Endothelial cell of umbilical vein (primary cell): ENCODE data around the gene SORCS2. TPM values are rescaled to one million over a fixed set of nuclear protein-coding genes. Genes with fewer than 3 reads are reported as not detected.

ENCODE experiments used
- BruUV-seq: library from RNA; stranded (reverse); fragments of 400-500 nt; replicated peaks from 2 replicates; lab custom pipeline; 2021; lab: Mats Ljungman, UMichigan
- CTCF ChIA-PET: fragments of 300-600, 350-600 bp; sonication (Branson Sonifier 250); formaldehyde crosslinking; loops from one replicate; lab custom pipeline; 2021; ENCODE audit warnings: antibody characterized with exemption, inconsistent platforms; lab: Charles Lee
- POLR2A ChIA-PET: fragments of 300-600, 350-600 bp; sonication (Branson Sonifier 250); formaldehyde crosslinking; loops from one replicate; lab custom pipeline; 2021; ENCODE audit warnings: antibody characterized with exemption, inconsistent platforms; lab: Charles Lee
- DNase-seq: peaks from one replicate; pipeline ENCODE4 v3.0.0-alpha.2; 2011; ENCODE audit warnings: low read depth, low spot score
- FAIRE-seq: peaks from 2 replicates; lab custom pipeline; 2011; peaks lifted over from hg19 to GRCh38; lab: Jason Lieb, UNC
- H2AFZ ChIP-seq: 2 replicates; pipeline ENCODE4 v1.6.0; 2012; ENCODE audit warnings: low read depth, low read length, control low read depth, inconsistent platforms
- H3K27ac ChIP-seq: 2 replicates; pipeline ENCODE4 v1.5.1; 2011; ENCODE audit warnings: low read depth, mild to moderate bottlenecking, control low read depth, low read length, moderate library complexity; ENCODE audit not compliant: insufficient read depth
- H3K27me3 ChIP-seq, 2 experiments: 2 replicates each; pipeline versions ENCODE4 v1.6.0 to v1.6.1; 2011; ENCODE audit warnings: low read length in 2 of 2, mixed read lengths in 1 of 2; ENCODE audit not compliant: control insufficient read depth in 2 of 2, insufficient read depth in 2 of 2
- H3K36me3 ChIP-seq, 2 experiments: 2 replicates in 1 of 2; 3 replicates in 1 of 2; pipeline ENCODE4 v1.5.1; 2011; ENCODE audit warnings: low read length in 2 of 2, mild to moderate bottlenecking in 1 of 2, moderate library complexity in 1 of 2; ENCODE audit not compliant: control insufficient read depth in 2 of 2, insufficient read depth in 2 of 2; ENCODE audit errors: extremely low read depth in 1 of 2
- H3K4me1 ChIP-seq: 3 replicates; pipeline ENCODE4 v1.5.1; 2011; ENCODE audit warnings: mild to moderate bottlenecking, low read length; ENCODE audit not compliant: control insufficient read depth, insufficient read depth; ENCODE audit errors: extremely low read depth
- H3K4me2 ChIP-seq: 2 replicates; pipeline ENCODE4 v1.6.1; 2011; ENCODE audit warnings: low read length, control low read depth, mixed read lengths; ENCODE audit not compliant: insufficient read depth
- H3K4me3 ChIP-seq, 3 experiments: fragments of 200-600 bp in 1 of 3; sonication (generic), shearing (Covaris generic) in 1 of 3; replicated peaks in 1 of 3; 2 replicates each; pipeline ENCODE4 v1.5.1; 2011 to 2016; ENCODE audit warnings: control low read depth in 3 of 3, low read length in 3 of 3, mild to moderate bottlenecking in 2 of 3, inconsistent platforms in 1 of 3, low read depth in 1 of 3, moderate library complexity in 1 of 3; ENCODE audit not compliant: insufficient read depth in 1 of 3
- H3K79me2 ChIP-seq: 2 replicates; pipeline ENCODE4 v1.6.0; 2012; ENCODE audit warnings: low read length, inconsistent platforms; ENCODE audit not compliant: control insufficient read depth, insufficient read depth
- H3K9ac ChIP-seq: replicated peaks from 2 replicates; pipeline ENCODE3; 2011; ENCODE audit warnings: low read length, control low read depth; ENCODE audit not compliant: insufficient read depth; ENCODE audit errors: extremely low read depth
- H3K9me1 ChIP-seq: replicated peaks from 3 replicates; pipeline ENCODE4 v1.6.0; 2011; ENCODE audit warnings: mild to moderate bottlenecking, low read length; ENCODE audit not compliant: control insufficient read depth, insufficient read depth; ENCODE audit errors: extremely low read depth
- H3K9me3 ChIP-seq: replicated peaks from 2 replicates; pipeline ENCODE4 v1.5.1; 2012; ENCODE audit warnings: low read length, inconsistent platforms; ENCODE audit not compliant: control insufficient read depth, insufficient read depth
- H4K20me1 ChIP-seq: replicated peaks from 2 replicates; pipeline ENCODE3; 2011; ENCODE audit warnings: mild to moderate bottlenecking, low read length; ENCODE audit not compliant: control insufficient read depth, insufficient read depth; ENCODE audit errors: extremely low read depth
- CTCF ChIP-seq, 2 donors: IDR thresholded peaks; 1 replicate in 1 of 2; 2 replicates in 1 of 2; pipeline ENCODE4 v1.5.1; 2011; ENCODE audit warnings: low read length in 2 of 2, mild to moderate bottlenecking in 2 of 2, moderate library complexity in 2 of 2, control low read depth in 1 of 2, inconsistent platforms in 1 of 2, low read depth in 1 of 2; ENCODE audit not compliant: insufficient read depth in 1 of 2; ENCODE audit errors: extremely low read depth in 1 of 2
- JUN ChIP-seq: IDR thresholded peaks from 2 replicates; pipeline ENCODE4 v1.6.1; 2011; ENCODE audit warnings: borderline replicate concordance, low read depth; ENCODE audit not compliant: insufficient read length, insufficient read depth
- MAX ChIP-seq: IDR thresholded peaks from 2 replicates; pipeline ENCODE4 v1.6.1; 2011; ENCODE audit not compliant: insufficient read depth, insufficient read length
- POLR2AphosphoS5 ChIP-seq: IDR thresholded peaks from 2 replicates; pipeline ENCODE4 v1.6.1; 2012; ENCODE audit warnings: low read depth, mild to moderate bottlenecking, control low read depth, low read length, moderate library complexity; ENCODE audit not compliant: insufficient read depth
- dilution Hi-C: fragments of 300-500 bp; cut with MboI; formaldehyde crosslinking; loops from one replicate; pipeline ENCODE4 v1.15.0; 2019; ENCODE audit warnings: low sequenced_read_pairs; ENCODE audit not compliant: extremely low pct_ligation_motif_present
- intact Hi-C: fragments of 100-400 bp; cut with micrococcal nuclease; formaldehyde crosslinking; loops from one replicate; pipeline ENCODE4 v1.10.0; 2022
- polyA plus RNA-seq, 4 experiments: library from polyadenylated mRNA; depleted of rRNA in 3 of 4; stranded (reverse) in 3 of 4; unstranded in 1 of 4; fragments of >200 nt; gene quantifications; 2 replicates each; pipeline versions ENCODE4 v1.2.1 to v1.2.3, GENCODE V29; 2011 to 2012; ENCODE audit warnings: missing spikeins in 1 of 4
- total RNA-seq: library from RNA; stranded (reverse); gene quantifications from 2 replicates; pipeline ENCODE4 v1.2.3, GENCODE V29; 2021

SORCS2 gene
- total and polyA plus RNA-seq, 2 donors (not counting 3 experiments of a cell fraction or from before 2014, with no cell fraction given), result not detected

GRCh38 chr4:7397206-7398103 lies 205.1 kb downstream of the SORCS2 start:
- Histone ChIP-seq H3K4me3 (no peak overlapping the region), H3K9me3 (no peaks in the 10 kb centered on the region), H3K9me1 (no peaks in the 10 kb centered on the region), H3K36me3 (no peaks in the 10 kb centered on the region), H3K27me3 (no peaks in the 10 kb centered on the region), H3K9ac (no peak overlapping the region), H4K20me1 (no peaks in the 10 kb centered on the region), H2AFZ (no peak overlapping the region), H3K4me2 (no peak overlapping the region), H3K4me1 (no peaks in the 10 kb centered on the region), H3K27ac (no peak overlapping the region), H3K79me2 (no peaks in the 10 kb centered on the region)
- dilution Hi-C loops, result no loop called here
- DNase-seq (no peak), FAIRE-seq (no peak)
- intact Hi-C loops, result no loop called here
- no peak for TF ChIP-seq CTCF (IDR thresholded peaks at IDR 0.05; ENCODE audit: extremely low read depth in 1 of 2, insufficient read depth in 1 of 2, low read depth in 1 of 2, low read length in 2 of 2)
- no peak for TF ChIP-seq JUN
- TF ChIP-seq POLR2AphosphoS5, result no peak
- no peak for TF ChIP-seq MAX
- ChIA-PET CTCF (no interaction called here), POLR2A (no interaction called here)
- BruUV-seq, result no TSS peak
